NT2/D1 (cell line): Measurements from ENCODE around the gene KDM2B.

Experiments used
- DNase-seq: peaks from one replicate; pipeline ENCODE4 v3.0.0-alpha.2; 2011; ENCODE audit warnings: low read depth, low spot score
- H3K27me3 ChIP-seq: 2 replicates; pipeline ENCODE4 v1.6.0; 2011; ENCODE audit warnings: mild to moderate bottlenecking; ENCODE audit not compliant: insufficient read length, insufficient read depth
- H3K36me3 ChIP-seq: 2 replicates; pipeline ENCODE4 v1.6.1; 2011; ENCODE audit warnings: mild to moderate bottlenecking, low read length, mixed read lengths; ENCODE audit not compliant: insufficient read depth, insufficient read length
- H3K4me1 ChIP-seq: 2 replicates; pipeline ENCODE4 v1.5.1; 2011; ENCODE audit not compliant: insufficient read depth, insufficient read length
- H3K4me3 ChIP-seq: 2 replicates; pipeline ENCODE4 v1.5.1; 2011; ENCODE audit warnings: low read depth; ENCODE audit not compliant: insufficient read length
- H3K9ac ChIP-seq: 2 replicates; pipeline ENCODE4 v1.6.0; 2011; ENCODE audit warnings: low read depth; ENCODE audit not compliant: insufficient read length
- H3K9me3 ChIP-seq: 2 replicates; pipeline ENCODE4 v1.5.1; 2011; ENCODE audit warnings: mild to moderate bottlenecking, low read length; ENCODE audit not compliant: insufficient read depth
- SUZ12 ChIP-seq: IDR thresholded peaks from 2 replicates; pipeline ENCODE4 v1.6.1; 2011; ENCODE audit not compliant: insufficient read length, insufficient read depth; ENCODE audit errors: extremely low read depth
- YY1 ChIP-seq: IDR thresholded peaks from 2 replicates; pipeline ENCODE4 v1.6.1; 2011; ENCODE audit not compliant: insufficient read length, insufficient read depth
- ZNF274 ChIP-seq: IDR thresholded peaks from 2 replicates; pipeline ENCODE4 v1.6.1; 2011; ENCODE audit warnings: mild to moderate bottlenecking, low read depth, low read length

Gene KDM2B

GRCh38 chr12:121508533-121508932, 72.3 kb downstream of the KDM2B start:
- H3K9ac ChIP-seq = no peak overlapping the region
- peaks cover 2% of the 10 kb centered on the region for H3K4me1 ChIP-seq
- TF ChIP-seq ZNF274 = no peak
- no peak for TF ChIP-seq SUZ12
- TF ChIP-seq YY1 = no peak
- no peaks in the 10 kb centered on the region for H3K27me3 ChIP-seq
- peaks cover 70% of the 10 kb centered on the region for H3K36me3 ChIP-seq
- H3K9me3 ChIP-seq = no peaks in the 10 kb centered on the region
- DNase-seq = no peak
- H3K4me3 ChIP-seq = no peak overlapping the region

GRCh38 chr12:121507984-121508383, 72.8 kb downstream of the KDM2B start:
- Histone ChIP-seq H3K9me3 (no peaks in the 10 kb centered on the region), H3K9ac (no peak overlapping the region), H3K4me3 (no peak overlapping the region), H3K36me3 (peaks cover 67% of the 10 kb centered on the region), H3K4me1 (no peaks in the 10 kb centered on the region), H3K27me3 (no peaks in the 10 kb centered on the region)
- TF ChIP-seq YY1 (no peak), ZNF274 (no peak), SUZ12 (no peak)
- no peak for DNase-seq

- DNase-seq = no peak
- Histone ChIP-seq H3K9ac (no peak overlapping the region), H3K4me3 (no peak overlapping the region), H3K4me1 (no peaks in the 10 kb centered on the region), H3K36me3 (peaks cover 64% of the 10 kb centered on the region), H3K9me3 (no peaks in the 10 kb centered on the region), H3K27me3 (no peaks in the 10 kb centered on the region)
- TF ChIP-seq SUZ12 = no peak
- TF ChIP-seq YY1 = no peak
- TF ChIP-seq ZNF274 = no peak
These were observed 73.6 kb downstream of the KDM2B start for GRCh38 chr12:121507245-121507644.

GRCh38 chr12:121505513-121505912, 75.3 kb downstream of the KDM2B start:
- no peaks in the 10 kb centered on the region for H3K9me3 ChIP-seq
- peaks cover 62% of the 10 kb centered on the region for H3K36me3 ChIP-seq
- H3K27me3 ChIP-seq = no peaks in the 10 kb centered on the region
- DNase-seq = no peak
- TF ChIP-seq SUZ12 (no peak), YY1 (no peak), ZNF274 (no peak)
- no peak overlapping the region for H3K9ac ChIP-seq
- no peak overlapping the region for H3K4me3 ChIP-seq
- H3K4me1 ChIP-seq = peaks cover 3% of the 10 kb centered on the region

GRCh38 chr12:121504505-121504904, 76.3 kb downstream of the KDM2B start:
- DNase-seq = no peak
- Histone ChIP-seq H3K9me3 (no peaks in the 10 kb centered on the region), H3K27me3 (no peaks in the 10 kb centered on the region), H3K4me1 (peaks cover 5% of the 10 kb centered on the region), H3K36me3 (peaks cover 51% of the 10 kb centered on the region), H3K9ac (no peak overlapping the region), H3K4me3 (no peak overlapping the region)
- TF ChIP-seq SUZ12 (no peak), YY1 (no peak), ZNF274 (no peak)

GRCh38 chr12:121503395-121503794, 77.4 kb downstream of the KDM2B start:
- DNase-seq = no peak
- peaks cover 42% of the 10 kb centered on the region for H3K36me3 ChIP-seq
- no peaks in the 10 kb centered on the region for H3K9me3 ChIP-seq
- TF ChIP-seq SUZ12 = no peak
- no peak for TF ChIP-seq ZNF274
- no peak for TF ChIP-seq YY1
- H3K27me3 ChIP-seq = no peaks in the 10 kb centered on the region
- H3K4me3 ChIP-seq = no peak overlapping the region
- H3K9ac ChIP-seq = no peak overlapping the region
- peaks cover 5% of the 10 kb centered on the region for H3K4me1 ChIP-seq

- Histone ChIP-seq H3K4me1 (peaks cover 5% of the 10 kb centered on the region), H3K36me3 (peaks cover 40% of the 10 kb centered on the region), H3K4me3 (no peak overlapping the region), H3K9me3 (no peaks in the 10 kb centered on the region), H3K9ac (no peak overlapping the region), H3K27me3 (no peaks in the 10 kb centered on the region)
- TF ChIP-seq ZNF274 = no peak
- TF ChIP-seq YY1 = no peak
- TF ChIP-seq SUZ12 = no peak
- no peak for DNase-seq
These were observed 78.9 kb downstream of the KDM2B start for GRCh38 chr12:121501946-121502345.
